Immature natural killer cell (primary cell): ENCODE measurements around the gene OR13J1. TPM values are rescaled to one million over a fixed set of nuclear protein-coding genes. Genes with fewer than 3 reads are reported as not detected.
A peak's percentile ranks its signal among the peaks of the same experiment; 100 is the strongest.
"Not testable (repeated sequence)": the region's sequence is repeated elsewhere in the genome, so short reads cannot be mapped to it uniquely, and the experiment has no call there.

Experiments
- DNase-seq, 3 donors: peaks; one replicate each; pipeline ENCODE4 v3.0.0; 2022; ENCODE audit warnings: mixed read lengths in 1 of 3
- H3K27ac Mint-ChIP-seq, 6 donors: one replicate each; pipeline ENCODE4 v1.8.0; 2020; ENCODE audit warnings: mixed read lengths in 6 of 6, mild to moderate bottlenecking in 5 of 6, inconsistent platforms in 4 of 6, moderate library complexity in 3 of 6
- H3K27me3 Mint-ChIP-seq, 3 donors: one replicate each; pipeline ENCODE4 v1.8.0; 2020 to 2021; ENCODE audit warnings: low read depth in 3 of 3, mild to moderate bottlenecking in 3 of 3, mixed read lengths in 3 of 3, moderate library complexity in 3 of 3, inconsistent platforms in 1 of 3
- H3K36me3 Mint-ChIP-seq, 3 donors: one replicate each; pipeline ENCODE4 v1.8.0; 2020; ENCODE audit warnings: mixed read lengths in 3 of 3, inconsistent platforms in 2 of 3, mild to moderate bottlenecking in 2 of 3
- H3K4me1 Mint-ChIP-seq, 2 donors: one replicate each; pipeline ENCODE4 v1.8.0; 2020; ENCODE audit warnings: inconsistent platforms in 2 of 2, mild to moderate bottlenecking in 2 of 2, mixed read lengths in 2 of 2, moderate library complexity in 1 of 2
- H3K4me3 Mint-ChIP-seq, 5 donors: one replicate each; pipeline ENCODE4 v1.8.0; 2020; ENCODE audit warnings: mild to moderate bottlenecking in 5 of 5, mixed read lengths in 5 of 5, inconsistent platforms in 3 of 5, moderate library complexity in 3 of 5
- H3K9me3 Mint-ChIP-seq, 6 donors: one replicate each; pipeline ENCODE4 v1.8.0; 2020; ENCODE audit warnings: mild to moderate bottlenecking in 6 of 6, mixed read lengths in 6 of 6, inconsistent platforms in 4 of 6, moderate library complexity in 3 of 6
- polyA plus RNA-seq, 3 donors: library from polyadenylated mRNA; unstranded; fragments of 300-500 nt; fragmentation: Illumina TruSeq; gene quantifications; one replicate each; pipeline ENCODE4 v1.2.3, GENCODE V29; 2021

Gene OR13J1, protein sequence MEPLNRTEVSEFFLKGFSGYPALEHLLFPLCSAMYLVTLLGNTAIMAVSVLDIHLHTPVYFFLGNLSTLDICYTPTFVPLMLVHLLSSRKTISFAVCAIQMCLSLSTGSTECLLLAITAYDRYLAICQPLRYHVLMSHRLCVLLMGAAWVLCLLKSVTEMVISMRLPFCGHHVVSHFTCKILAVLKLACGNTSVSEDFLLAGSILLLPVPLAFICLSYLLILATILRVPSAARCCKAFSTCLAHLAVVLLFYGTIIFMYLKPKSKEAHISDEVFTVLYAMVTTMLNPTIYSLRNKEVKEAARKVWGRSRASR
- polyA plus RNA-seq, result not detected

- no peaks in the 10 kb centered on the region for H3K4me1 Mint-ChIP-seq
- peaks cover 2 to 4% (median 2%) of the 10 kb centered on the region in 3 donors for H3K27me3 Mint-ChIP-seq
- no peaks in the 10 kb centered on the region for H3K36me3 Mint-ChIP-seq
- no peak within 1 kb of the TSS for H3K27ac Mint-ChIP-seq
- DNase-seq, result no peak
- no peak within 1 kb of the TSS for H3K4me3 Mint-ChIP-seq
- H3K9me3 Mint-ChIP-seq, result peaks cover 0 to 1% (median 0%) of the 10 kb centered on the region in 6 donors
These were observed at the start of gene OR13J1 for GRCh38 chr9:35870351-35870923. TSS of gene OR13J1 (minus strand) at chr9:35870401. CDS start at chr9:35870401, 0 bp downstream.

- H3K4me1 Mint-ChIP-seq, result no peaks in the 10 kb centered on the region
- H3K27ac Mint-ChIP-seq, result no peak overlapping the region
- H3K36me3 Mint-ChIP-seq, result no peaks in the 10 kb centered on the region
These were observed 49.2 kb upstream of the OR13J1 start for GRCh38 chr9:35919212-35920008.

DNA sequence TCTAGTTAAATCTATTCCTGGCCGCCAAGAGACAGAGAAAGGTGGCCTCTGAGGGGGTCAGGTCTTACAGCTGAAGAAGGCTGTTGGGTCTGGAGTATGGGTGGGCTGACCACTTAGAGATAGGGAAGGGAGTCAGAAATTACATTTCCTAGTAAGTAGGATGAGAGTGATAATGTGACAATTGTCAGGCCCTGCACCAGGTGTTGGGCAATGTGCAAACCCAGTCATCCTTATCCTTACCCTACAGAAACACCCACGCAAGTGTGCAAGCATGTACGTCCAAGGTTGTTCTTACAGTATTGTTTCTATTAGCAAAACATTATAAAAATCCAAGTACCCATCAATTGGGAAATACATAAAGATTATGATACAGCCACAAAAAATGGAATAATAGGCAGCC lies 48.6 kb upstream of the OR13J1 start:
- no peak for DNase-seq
- Mint-ChIP-seq H3K9me3 (no peaks in the 10 kb centered on the region), H3K27me3 (peaks cover 2 to 5% (median 3%) of the 10 kb centered on the region in 3 donors), H3K4me3 (no peak overlapping the region), H3K27ac (no peak overlapping the region), H3K36me3 (no peaks in the 10 kb centered on the region), H3K4me1 (no peaks in the 10 kb centered on the region)

More at GRCh38 chr9:35919212-35920008, 49.2 kb upstream of the OR13J1 start:
- no peaks in the 10 kb centered on the region for H3K9me3 Mint-ChIP-seq
- no peak for DNase-seq
- H3K4me3 Mint-ChIP-seq, result no peak overlapping the region
- peaks cover 2 to 5% (median 3%) of the 10 kb centered on the region in 3 donors for H3K27me3 Mint-ChIP-seq

DNA sequence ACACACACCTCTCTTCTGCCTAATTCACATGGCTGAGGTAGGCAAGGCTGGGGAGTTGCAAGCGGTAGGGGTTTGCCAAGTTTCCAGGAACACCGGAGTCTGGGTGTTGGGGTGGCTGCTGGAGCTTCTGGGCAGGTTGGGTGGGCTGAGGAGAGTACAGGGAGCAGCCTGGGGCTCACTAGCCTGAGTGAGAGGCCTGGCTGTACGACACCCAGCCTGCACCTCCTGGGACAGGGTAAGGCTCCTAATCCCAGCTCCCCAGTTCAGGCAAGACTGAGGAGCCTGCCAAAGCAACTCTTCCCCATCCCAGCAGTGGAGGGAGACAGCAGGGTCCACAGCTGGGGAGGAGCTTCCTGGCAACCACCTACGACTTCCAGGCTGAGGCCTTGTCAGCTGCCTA lies 47.1 kb upstream of the OR13J1 start:
- Mint-ChIP-seq H3K27ac (no peak overlapping the region), H3K36me3 (no peaks in the 10 kb centered on the region), H3K4me1 (no peaks in the 10 kb centered on the region), H3K27me3 (peaks cover 0 to 2% (median 0%) of the 10 kb centered on the region in 3 donors), H3K9me3 (no peaks in the 10 kb centered on the region), H3K4me3 (no peak overlapping the region)
- no peak for DNase-seq

DNA sequence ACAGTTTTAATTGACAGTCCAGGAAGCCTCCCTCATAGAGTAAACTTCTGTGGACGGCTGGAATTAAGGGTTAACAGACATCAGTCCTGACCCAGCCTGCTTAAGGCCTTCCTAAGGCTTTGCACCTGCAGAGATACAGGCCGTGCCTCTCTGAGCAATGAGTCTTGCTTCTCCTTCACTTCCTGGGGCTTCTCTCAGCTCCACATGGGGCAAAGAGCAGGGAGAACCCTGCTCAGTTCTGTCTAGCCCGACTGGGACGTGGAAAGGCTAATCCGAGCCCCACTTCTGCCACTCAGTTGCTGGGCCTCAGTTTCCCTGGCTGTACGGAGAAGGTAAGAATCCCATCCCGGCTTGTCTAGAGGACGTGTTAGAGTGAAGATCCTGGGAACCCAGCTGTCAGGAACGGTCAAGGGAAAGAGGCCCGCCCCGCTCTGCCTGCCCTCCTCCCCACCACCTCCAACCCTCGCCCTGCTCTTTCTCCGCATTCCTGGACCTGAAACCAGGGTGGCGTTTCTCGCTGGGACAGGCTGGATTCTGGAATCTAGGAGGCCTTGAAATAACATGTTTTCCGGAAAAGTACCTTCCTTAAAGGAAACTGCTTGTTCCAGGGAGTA lies 45.6 kb upstream of the OR13J1 start:
- Mint-ChIP-seq H3K27ac (no peak overlapping the region), H3K4me1 (peaks cover 2 to 6% of the 10 kb centered on the region in 2 donors), H3K4me3 (no peak overlapping the region), H3K27me3 (no peaks in the 10 kb centered on the region), H3K9me3 (no peaks in the 10 kb centered on the region), H3K36me3 (no peaks in the 10 kb centered on the region)
- DNase-seq, result no peak

- Mint-ChIP-seq H3K4me3 (no peak overlapping the region), H3K9me3 (no peaks in the 10 kb centered on the region), H3K27me3 (no peaks in the 10 kb centered on the region), H3K36me3 (no peaks in the 10 kb centered on the region), H3K4me1 (peaks cover 2 to 8% of the 10 kb centered on the region in 2 donors), H3K27ac (no peak overlapping the region)
- DNase-seq, result peak in 1 of 3 donors; percentile 13
These were observed 44.2 kb upstream of the OR13J1 start for GRCh38 chr9:35914301-35914807.

DNA sequence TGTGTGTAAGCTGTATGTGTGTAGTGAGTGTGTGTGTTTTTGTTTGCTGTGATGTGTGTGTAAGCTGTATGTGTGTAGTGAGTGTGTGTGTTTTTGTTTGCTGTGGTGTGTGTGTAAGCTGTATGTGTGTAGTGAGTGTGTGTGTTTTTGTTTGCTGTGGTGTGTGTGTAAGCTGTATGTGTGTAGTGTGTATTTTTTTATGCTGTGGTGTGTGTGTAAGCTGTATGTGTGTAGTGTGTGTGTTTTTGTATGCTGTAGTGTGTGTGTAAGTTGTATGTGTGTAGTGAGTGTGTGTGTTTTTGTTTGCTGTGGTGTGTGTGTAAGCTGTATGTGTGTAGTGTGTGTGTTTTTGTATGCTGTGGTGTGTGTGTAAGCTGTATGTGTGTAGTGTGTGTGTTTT lies 43.2 kb upstream of the OR13J1 start:
- DNase-seq, H3K27ac Mint-ChIP-seq, H3K4me1 Mint-ChIP-seq, H3K36me3 Mint-ChIP-seq, H3K4me3 Mint-ChIP-seq, H3K27me3 Mint-ChIP-seq, H3K9me3 Mint-ChIP-seq: not testable (repeated sequence)

DNA sequence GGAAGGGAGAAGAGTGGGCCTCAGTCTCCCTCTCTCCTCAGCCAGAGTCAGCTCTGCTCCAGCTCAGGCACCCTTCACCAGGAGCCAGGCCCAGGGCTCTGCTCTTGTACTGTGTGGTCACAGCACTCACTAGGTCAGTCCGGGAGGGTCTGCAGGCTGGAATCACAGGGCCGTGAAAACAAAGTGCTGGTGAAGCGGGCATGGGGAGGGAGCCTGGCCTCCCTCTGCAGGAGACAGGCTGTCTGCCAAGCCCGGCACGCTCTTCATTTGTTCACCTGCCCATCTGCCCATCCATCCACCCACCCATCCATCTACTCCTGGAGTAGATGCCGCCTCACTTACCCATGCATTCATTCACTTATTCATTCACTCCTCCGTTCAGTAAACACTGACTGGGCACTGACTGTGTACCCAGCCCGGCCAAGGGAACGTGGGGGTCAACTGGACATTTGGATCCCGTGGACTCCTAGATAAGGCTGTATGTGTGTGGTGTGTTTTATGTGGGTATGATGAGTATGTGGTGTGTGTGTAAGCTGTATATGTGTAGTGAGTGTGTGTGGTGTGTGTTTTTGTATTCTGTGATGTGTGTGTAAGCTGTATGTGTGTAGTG lies 42.7 kb upstream of the OR13J1 start:
- H3K36me3 Mint-ChIP-seq, result no peaks in the 10 kb centered on the region
- H3K4me3 Mint-ChIP-seq, result no peak overlapping the region
- H3K9me3 Mint-ChIP-seq, result no peaks in the 10 kb centered on the region
- H3K27me3 Mint-ChIP-seq, result peaks cover 0 to 1% (median 0%) of the 10 kb centered on the region in 3 donors
- peaks cover 2 to 8% of the 10 kb centered on the region in 2 donors for H3K4me1 Mint-ChIP-seq
- no peak overlapping the region for H3K27ac Mint-ChIP-seq
- no peak for DNase-seq

GRCh38 chr9:35911690-35912089 lies 41.5 kb upstream of the OR13J1 start:
- Mint-ChIP-seq H3K27me3 (peaks cover 0 to 1% (median 0%) of the 10 kb centered on the region in 3 donors), H3K4me3 (no peak overlapping the region), H3K27ac (no peak overlapping the region), H3K4me1 (peaks cover 2 to 8% of the 10 kb centered on the region in 2 donors), H3K36me3 (no peaks in the 10 kb centered on the region), H3K9me3 (no peaks in the 10 kb centered on the region)
- DNase-seq, result no peak

GRCh38 chr9:35910613-35911359 lies 40.6 kb upstream of the OR13J1 start:
- peaks cover 2 to 8% of the 10 kb centered on the region in 2 donors for H3K4me1 Mint-ChIP-seq
- H3K27ac Mint-ChIP-seq, result peak overlapping the region in 1 of 6 donors; percentile 34
- no peak for DNase-seq
- no peaks in the 10 kb centered on the region for H3K36me3 Mint-ChIP-seq
- peak overlapping the region in 1 of 5 donors; percentile 13 for H3K4me3 Mint-ChIP-seq
- H3K9me3 Mint-ChIP-seq, result no peaks in the 10 kb centered on the region
- peaks cover 0 to 1% (median 0%) of the 10 kb centered on the region in 3 donors for H3K27me3 Mint-ChIP-seq

DNA sequence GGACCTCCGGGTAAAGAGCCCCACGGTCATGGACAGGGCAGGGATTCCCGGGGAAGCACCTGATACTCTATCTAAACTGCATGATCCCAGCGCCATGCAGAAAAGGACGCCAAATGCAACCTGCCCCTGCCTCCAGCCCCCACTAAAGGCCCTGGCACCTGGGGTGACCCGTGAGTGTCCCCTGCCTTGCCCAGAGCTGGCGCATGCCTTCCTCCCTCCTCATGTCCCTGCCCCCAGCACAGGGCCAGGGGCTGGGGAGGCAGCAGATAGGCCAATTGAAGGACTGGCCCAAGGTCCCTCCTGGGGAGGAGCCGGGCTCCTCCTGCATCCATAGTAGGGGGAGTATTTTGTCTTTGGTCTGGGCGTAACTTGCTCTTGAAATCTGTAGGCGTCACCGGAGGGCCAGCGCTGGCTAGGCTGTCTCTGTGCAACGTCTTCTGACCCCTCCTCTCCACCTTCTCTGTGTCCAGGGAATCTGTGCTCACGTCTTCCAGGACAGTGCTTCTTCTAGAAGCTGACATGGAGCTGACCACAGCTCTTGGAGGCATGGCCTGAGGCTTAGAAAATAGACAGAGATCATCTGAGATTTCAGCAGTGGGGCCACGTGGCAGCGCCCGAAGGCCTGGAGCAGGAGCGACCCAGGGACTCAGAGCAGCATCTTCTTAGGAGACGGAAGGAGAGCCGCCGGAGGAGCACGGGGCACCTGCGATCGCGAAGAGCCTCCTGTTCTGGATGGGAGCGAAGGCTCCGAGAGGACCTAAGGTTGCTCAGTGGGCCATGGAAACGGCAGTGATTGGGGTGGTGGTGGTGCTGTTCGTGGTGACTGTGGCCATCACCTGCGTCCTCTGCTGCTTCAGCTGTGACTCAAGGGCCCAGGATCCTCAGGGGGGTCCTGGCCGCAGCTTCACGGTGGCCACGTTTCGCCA lies 39.7 kb upstream of the OR13J1 start:
- H3K4me1 Mint-ChIP-seq, result peaks cover 2 to 8% of the 10 kb centered on the region in 2 donors
- H3K27me3 Mint-ChIP-seq, result peaks cover 0 to 1% (median 0%) of the 10 kb centered on the region in 3 donors
- no peak overlapping the region for H3K27ac Mint-ChIP-seq
- H3K36me3 Mint-ChIP-seq, result no peaks in the 10 kb centered on the region
- no peaks in the 10 kb centered on the region for H3K9me3 Mint-ChIP-seq
- H3K4me3 Mint-ChIP-seq, result no peak overlapping the region
- DNase-seq, result no peak

GRCh38 chr9:35909274-35909673 lies 39.1 kb upstream of the OR13J1 start, which contains the start of gene SPAAR:
TSS of gene SPAAR (plus strand) at chr9:35909490. CDS start at chr9:35910464, 974 bp downstream.
- peaks cover 0 to 1% (median 1%) of the 10 kb centered on the region in 3 donors for H3K27me3 Mint-ChIP-seq
- DNase-seq, result no peak
- H3K9me3 Mint-ChIP-seq, result no peaks in the 10 kb centered on the region
- no peak within 1 kb of the TSS for H3K4me3 Mint-ChIP-seq
- H3K36me3 Mint-ChIP-seq, result no peaks in the 10 kb centered on the region
- peaks cover 2 to 8% of the 10 kb centered on the region in 2 donors for H3K4me1 Mint-ChIP-seq
- H3K27ac Mint-ChIP-seq, result no peak within 1 kb of the TSS
